Adrenal gland (tissue), 12 donors: Measurements from ENCODE around the gene PLD1. TPM values are rescaled to one million over a fixed set of nuclear protein-coding genes. Genes with fewer than 3 reads are reported as not detected.

ENCODE experiments used
- DNase-seq, 7 donors: peaks; one replicate each; pipeline ENCODE4 v3.0.0-alpha.2; 2019 to 2020
- H3K27ac ChIP-seq, 5 donors: fragments of 200-600 bp; sonication (generic) in 4 of 5; 1 replicate in 3 of 5; 2 replicates in 2 of 5; pipeline versions ENCODE4 v1.5.1 to v1.8.0; 2016 to 2020; ENCODE audit warnings: mild to moderate bottlenecking in 1 of 5
- H3K27me3 ChIP-seq: fragments of 200-600 bp; 2 replicates; pipeline ENCODE4 v1.8.0; 2021
- H3K36me3 ChIP-seq, 2 donors: fragments of 200-600 bp; replicated peaks in 1 of 2; 1 replicate in 1 of 2; 2 replicates in 1 of 2; pipeline versions ENCODE4 v1.5.1 to v1.8.0; 2018 to 2022
- H3K4me1 ChIP-seq, 2 donors: fragments of 200-600 bp; replicated peaks in 1 of 2; 1 replicate in 1 of 2; 2 replicates in 1 of 2; pipeline versions ENCODE4 v1.5.1 to v1.8.0; 2018 to 2021
- H3K4me3 ChIP-seq, 4 donors: fragments of 200-600 bp; sonication (generic) in 3 of 4; one replicate each; pipeline ENCODE4 v1.5.1; 2016 to 2018
- H3K9me3 ChIP-seq, 3 donors: fragments of 200-600 bp; sonication (generic) in 1 of 3; replicated peaks in 1 of 3; 1 replicate in 2 of 3; 2 replicates in 1 of 3; pipeline versions ENCODE4 v1.5.1 to v1.8.0; 2016 to 2021
- POLR2A ChIP-seq, 2 donors: fragments of 450-650 bp; IDR thresholded peaks; one replicate each; pipeline ENCODE4 v1.6.1; 2017; ENCODE audit warnings: antibody characterized with exemption in 2 of 2, mild to moderate bottlenecking in 2 of 2, moderate library complexity in 1 of 2
- WGBS, 4 donors: extraction: QIAGEN DNeasy Blood & Tissue Kit in 2 of 4; methylation state at CpG; one replicate each; pipeline versions ENCODE4 v1.1.5 to v1.1.7; 2013 to 2017; 5-methylcytosine and 5-hydroxymethylcytosine counted together
- intact Hi-C, 2 donors: fragments of 100-400 bp; cut with DNase I; formaldehyde crosslinking; loops; one replicate each; pipeline versions ENCODE4 v1.14.1 to v1.15.0; 2022 to 2023
- polyA plus RNA-seq, 3 donors: library from polyadenylated mRNA; stranded (reverse); fragments of 200-250 nt in 2 of 3; fragments of 350-450 nt in 1 of 3; fragmentation: Illumina TruSeq in 1 of 3; extraction: RNeasy Lipid Tissue Mini Kit (QIAGEN cat#74804) in 1 of 3; gene quantifications; one replicate each; pipeline ENCODE4 v1.2.3, GENCODE V29; 2013 to 2014
- total RNA-seq, 9 donors: library from RNA; depleted of rRNA in 4 of 9; stranded (reverse); fragments of >200 nt in 4 of 9; fragments of 120-200 nt in 1 of 9; fragmentation: NEBNext Ultra II Directional in 1 of 9; extraction: Animal tissue kit (Norgen Biotek cat#: 25700) in 1 of 9; gene quantifications; one replicate each; pipeline versions ENCODE4 v1.1.0 to v1.2.4, GENCODE V29; 2013 to 2023
- TF ChIP-seq, protein P1 (sequence below), 6 experiments: fragments of 450-650 bp in 4 of 6; fragments of 200-600 bp in 2 of 6; sonication (generic) in 1 of 6; IDR thresholded peaks; 1 replicate in 5 of 6; 2 replicates in 1 of 6; pipeline versions ENCODE4 v1.5.1 to v1.8.0; 2016 to 2021; ENCODE audit warnings: antibody characterized with exemption in 6 of 6, mild to moderate bottlenecking in 2 of 6, moderate library complexity in 1 of 6
- donor health status: healthy with polysubstance abuse.
- donor health status: Bipolar disorder and iron deficiency.
- donor health status: DM: yes; HTN: yes; CAD: no.
- donor health status: DM: no; HTN: no; CAD: no.
- donor health status: DM: no; HTN: no; CAD: no.
- donor health status: DM: yes; HTN: yes; CAD: no.

PLD1 gene
- total and polyA plus RNA-seq, 12 donors, result 25.7 to 178 (median 94.5) TPM

DNA sequence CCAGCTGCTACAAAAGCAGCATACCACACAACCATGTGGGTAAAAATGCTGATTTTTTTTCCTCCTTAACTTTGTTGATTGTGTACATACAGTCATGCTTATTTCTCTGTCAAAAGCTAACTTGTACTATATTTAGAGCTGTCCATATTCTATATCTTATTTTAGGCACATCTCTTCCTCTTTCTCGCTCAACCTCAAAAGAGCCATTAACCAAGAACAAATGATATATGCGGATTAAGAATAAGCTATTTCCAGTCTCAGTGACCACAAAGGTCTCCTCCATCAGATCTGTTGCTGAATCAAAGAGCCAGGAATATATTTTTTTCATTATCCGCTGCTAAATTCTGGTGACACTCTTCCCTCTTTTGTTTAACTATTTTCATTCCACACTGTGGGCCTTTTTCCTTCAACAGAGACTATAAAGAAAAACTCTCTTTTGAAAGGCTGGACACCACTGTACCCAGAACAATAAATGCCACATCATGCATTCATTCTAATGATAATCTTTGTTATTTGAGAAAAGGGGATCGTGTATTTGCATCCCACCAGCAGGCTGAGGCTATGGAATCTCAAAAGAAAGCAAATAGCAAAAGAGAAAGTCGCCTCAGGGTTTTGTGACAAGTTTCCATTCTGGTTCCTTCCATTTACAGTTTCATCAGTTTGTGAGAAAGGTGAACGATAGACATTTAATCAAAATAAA, 40.8 kb upstream of the PLD1 start:
- intact Hi-C loops, result no loop called here
- H3K9me3 ChIP-seq, result peaks cover 0 to 18% (median 0%) of the 10 kb centered on the region in 3 donors
- H3K4me3 ChIP-seq, result no peak overlapping the region
- peak overlapping the region in 2 of 5 donors; percentile 3 to 19 for H3K27ac ChIP-seq
- no peak for DNase-seq
- peaks cover 0 to 12% of the 10 kb centered on the region in 2 donors for H3K4me1 ChIP-seq
- H3K36me3 ChIP-seq, result no peaks in the 10 kb centered on the region
- H3K27me3 ChIP-seq, result no peaks in the 10 kb centered on the region
- TF ChIP-seq POLR2A (IDR thresholded peaks at IDR 0.05), result no peak
- TF ChIP-seq, protein P1, sequence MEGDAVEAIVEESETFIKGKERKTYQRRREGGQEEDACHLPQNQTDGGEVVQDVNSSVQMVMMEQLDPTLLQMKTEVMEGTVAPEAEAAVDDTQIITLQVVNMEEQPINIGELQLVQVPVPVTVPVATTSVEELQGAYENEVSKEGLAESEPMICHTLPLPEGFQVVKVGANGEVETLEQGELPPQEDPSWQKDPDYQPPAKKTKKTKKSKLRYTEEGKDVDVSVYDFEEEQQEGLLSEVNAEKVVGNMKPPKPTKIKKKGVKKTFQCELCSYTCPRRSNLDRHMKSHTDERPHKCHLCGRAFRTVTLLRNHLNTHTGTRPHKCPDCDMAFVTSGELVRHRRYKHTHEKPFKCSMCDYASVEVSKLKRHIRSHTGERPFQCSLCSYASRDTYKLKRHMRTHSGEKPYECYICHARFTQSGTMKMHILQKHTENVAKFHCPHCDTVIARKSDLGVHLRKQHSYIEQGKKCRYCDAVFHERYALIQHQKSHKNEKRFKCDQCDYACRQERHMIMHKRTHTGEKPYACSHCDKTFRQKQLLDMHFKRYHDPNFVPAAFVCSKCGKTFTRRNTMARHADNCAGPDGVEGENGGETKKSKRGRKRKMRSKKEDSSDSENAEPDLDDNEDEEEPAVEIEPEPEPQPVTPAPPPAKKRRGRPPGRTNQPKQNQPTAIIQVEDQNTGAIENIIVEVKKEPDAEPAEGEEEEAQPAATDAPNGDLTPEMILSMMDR (IDR thresholded peaks at IDR 0.05), result no peak
- 71 to 77% (median 75%) methylated on average over 6 of the region's 6 CpGs for WGBS, 4 donors

GRCh38 chr3:171850320-171850959, 40.2 kb upstream of the PLD1 start:
- peaks cover 0 to 15% (median 0%) of the 10 kb centered on the region in 3 donors for H3K9me3 ChIP-seq
- H3K4me3 ChIP-seq, result no peak overlapping the region
- H3K27me3 ChIP-seq, result no peaks in the 10 kb centered on the region
- H3K36me3 ChIP-seq, result no peaks in the 10 kb centered on the region
- 80 to 86% (median 82%) methylated on average over 6 of the region's 6 CpGs for WGBS, 4 donors
- TF ChIP-seq POLR2A (IDR thresholded peaks at IDR 0.05), result no peak
- TF ChIP-seq, protein P1 (IDR thresholded peaks at IDR 0.05), result no peak
- no peak for DNase-seq
- H3K4me1 ChIP-seq, result peaks cover 0 to 12% of the 10 kb centered on the region in 2 donors
- intact Hi-C loops, result no loop called here
- H3K27ac ChIP-seq, result no peak overlapping the region

DNA sequence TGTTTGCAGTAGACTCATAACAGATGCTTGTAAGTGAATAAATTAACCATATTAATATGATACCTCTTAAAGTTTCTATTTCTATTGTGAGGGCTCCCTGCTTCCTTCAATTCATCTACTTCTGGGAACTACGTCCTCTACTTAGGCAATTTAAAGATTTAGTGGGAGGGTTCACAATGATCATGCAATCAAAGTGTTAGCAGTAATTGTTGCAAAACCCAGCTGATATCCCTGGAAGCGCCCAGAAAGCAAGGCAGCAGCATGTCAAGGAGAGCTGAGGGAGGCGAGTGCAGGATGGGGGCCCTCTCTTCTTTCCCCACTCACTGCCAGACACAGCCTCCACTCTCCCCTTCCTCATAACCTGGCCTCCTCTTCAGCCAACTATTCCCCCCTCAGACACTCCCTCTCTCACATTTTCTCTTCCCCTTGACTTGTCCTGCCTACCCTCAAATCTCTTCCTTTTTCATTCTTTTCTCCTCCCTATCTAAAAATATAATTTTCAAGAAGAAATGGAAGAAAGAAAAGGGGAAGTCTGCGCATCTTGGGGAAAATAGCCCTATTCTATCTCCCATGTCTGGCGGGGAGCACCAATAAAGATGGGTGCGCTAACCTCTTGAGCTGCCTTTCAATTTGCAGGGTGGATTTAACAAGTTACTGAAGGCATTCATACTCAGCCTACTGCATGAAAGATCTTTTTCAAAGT, 39.5 kb upstream of the PLD1 start:
- no peaks in the 10 kb centered on the region for H3K27me3 ChIP-seq
- DNase-seq, result no peak
- TF ChIP-seq, protein P1 (IDR thresholded peaks at IDR 0.05), result no peak
- TF ChIP-seq POLR2A (IDR thresholded peaks at IDR 0.05), result no peak
- H3K36me3 ChIP-seq, result no peaks in the 10 kb centered on the region
- WGBS, 4 donors, result 85 to 88% (median 87%) methylated on average over 6 of the region's 6 CpGs
- H3K9me3 ChIP-seq, result peaks cover 0 to 8% (median 0%) of the 10 kb centered on the region in 3 donors
- peaks cover 0 to 12% of the 10 kb centered on the region in 2 donors for H3K4me1 ChIP-seq
- no peak overlapping the region for H3K4me3 ChIP-seq
- no peak overlapping the region for H3K27ac ChIP-seq
- intact Hi-C loops, result no loop called here

DNA sequence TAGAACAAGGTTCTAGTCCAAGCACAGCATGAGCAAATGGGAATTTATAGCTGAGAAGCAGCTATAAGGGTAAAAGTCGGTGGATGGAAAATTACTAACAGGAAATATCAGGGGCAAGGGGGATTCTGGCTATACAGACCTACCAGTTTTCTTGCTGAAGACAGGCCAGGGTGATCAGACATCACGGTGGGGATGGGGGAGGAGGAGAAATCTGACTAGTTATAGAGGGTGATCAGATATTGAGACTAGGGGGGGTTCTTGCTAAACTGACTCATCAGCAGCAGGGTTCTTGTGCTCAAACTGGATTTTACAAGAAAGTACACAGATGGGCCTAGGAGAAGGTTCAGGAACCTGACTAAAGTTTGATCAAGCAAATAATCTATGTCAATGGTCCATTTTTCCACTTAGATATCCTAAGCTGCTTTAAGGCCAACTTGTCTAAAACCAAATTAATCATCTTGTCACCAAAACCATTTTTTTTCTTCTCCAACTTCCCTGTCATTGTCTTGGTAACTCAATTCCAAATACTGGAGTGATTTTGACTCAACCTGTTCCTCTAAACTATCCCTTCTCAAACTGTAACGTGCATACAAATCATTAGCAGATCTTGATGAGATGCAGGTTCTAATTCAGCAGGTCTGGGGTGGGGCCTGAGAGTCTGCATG, 37.4 kb upstream of the PLD1 start:
- intact Hi-C loops, result no loop called here
- no peak overlapping the region for H3K27ac ChIP-seq
- H3K9me3 ChIP-seq, result no peaks in the 10 kb centered on the region
- H3K27me3 ChIP-seq, result no peaks in the 10 kb centered on the region
- H3K4me1 ChIP-seq, result peaks cover 0 to 12% of the 10 kb centered on the region in 2 donors
- no peak overlapping the region for H3K4me3 ChIP-seq
- no peak for TF ChIP-seq POLR2A (IDR thresholded peaks at IDR 0.05)
- TF ChIP-seq, protein P1 (IDR thresholded peaks at IDR 0.05), result no peak
- WGBS, 4 donors, result 61 to 91% (median 81%) methylated on average over 3 of the region's 3 CpGs
- no peaks in the 10 kb centered on the region for H3K36me3 ChIP-seq
- DNase-seq, result no peak
